Ovary (tissue), 3 donors: ENCODE data around the gene CCDC177.

Source experiments
- CTCF ChIP-seq, 3 donors: fragments of 450-650 bp in 2 of 3; fragments of 200-600 bp in 1 of 3; IDR thresholded peaks; one replicate each; pipeline versions ENCODE4 v1.5.1 to v1.8.0; 2016 to 2022; ENCODE audit warnings: antibody characterized with exemption in 3 of 3, mild to moderate bottlenecking in 1 of 3
- EP300 ChIP-seq: sonication (generic); formaldehyde crosslinking; IDR thresholded peaks from one replicate; pipeline ENCODE4 v1.6.1; 2017; ENCODE audit warnings: antibody characterized with exemption
- POLR2A ChIP-seq: fragments of 450-650 bp; IDR thresholded peaks from one replicate; pipeline ENCODE4 v1.6.1; 2017; ENCODE audit warnings: antibody characterized with exemption, mild to moderate bottlenecking, moderate library complexity
- donor health status: DM: no; HTN: no; CAD: no.

DNA sequence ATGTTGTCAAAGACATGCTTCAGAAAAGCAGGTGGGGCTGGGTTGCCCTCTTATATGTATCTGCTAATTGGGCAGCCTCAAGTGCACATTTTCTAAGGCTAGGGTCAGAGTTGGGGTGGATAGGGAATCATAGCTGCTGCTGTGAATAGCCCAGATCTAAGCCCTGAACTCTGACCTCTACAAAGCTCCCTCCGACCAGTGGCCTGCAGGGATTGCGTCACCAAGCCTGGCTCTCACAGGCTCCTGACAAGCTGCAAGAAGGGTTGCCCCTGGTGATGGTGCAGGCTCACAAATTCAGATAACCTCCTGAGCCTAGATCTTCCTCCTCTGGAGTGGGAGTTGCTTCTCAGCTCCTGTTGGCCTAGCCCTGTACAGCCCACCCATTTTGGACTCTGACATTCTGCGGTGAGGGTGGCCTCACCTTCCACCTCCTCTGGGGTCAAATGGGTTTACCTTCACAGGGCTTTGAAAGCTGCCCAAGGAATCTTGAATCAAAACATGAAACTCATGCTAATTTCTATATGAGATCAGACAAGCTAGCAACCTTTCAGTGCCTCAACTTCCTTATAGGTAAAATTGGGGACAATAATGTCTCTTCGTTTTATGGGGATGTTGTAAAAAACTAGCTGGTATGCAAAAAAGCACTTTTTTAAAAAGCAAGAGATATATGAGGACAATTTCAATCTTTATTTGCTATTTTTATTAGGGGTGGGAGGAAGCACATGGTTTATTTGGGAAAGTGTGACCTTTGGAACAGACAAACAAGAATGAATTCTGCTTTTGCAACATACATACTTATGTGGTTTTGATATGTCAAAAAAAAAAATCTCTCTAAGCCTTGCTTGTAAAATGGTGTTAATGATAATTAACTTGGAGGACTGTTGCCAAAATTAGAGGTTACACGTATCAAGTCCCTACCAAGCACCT lies 31.9 kb upstream of the CCDC177 start:
- no peak for TF ChIP-seq CTCF (IDR thresholded peaks at IDR 0.05)
- TF ChIP-seq POLR2A: no peak
- TF ChIP-seq EP300: no peak
